Measurements from ENCODE around the gene HES5. TPM values are rescaled to one million over a fixed set of nuclear protein-coding genes. Genes with fewer than 3 reads are reported as not detected.

The HES5 gene
- total RNA-seq, 2 experiments from 2014 or later: not detected

DNA sequence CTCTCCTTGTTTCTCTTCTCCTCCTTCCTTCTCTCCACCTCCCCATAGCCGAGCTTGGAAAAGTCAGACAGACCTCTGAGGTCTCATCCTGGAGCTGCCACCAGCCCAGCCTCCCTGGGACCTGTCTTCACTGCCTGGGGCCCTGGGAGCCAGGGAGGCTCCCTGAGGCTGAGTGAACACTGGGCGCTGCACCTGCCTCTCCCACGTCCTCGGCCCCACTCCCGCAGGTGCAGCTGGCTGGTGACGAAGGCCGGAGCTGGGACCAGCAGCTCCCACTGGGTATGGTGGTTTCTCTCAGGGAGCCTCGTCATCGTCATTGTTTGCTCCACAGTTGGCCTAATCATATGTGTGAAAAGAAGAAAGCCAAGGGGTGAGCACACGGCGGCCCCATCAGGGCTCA lies 31.4 kb upstream of the HES5 start:
- no peaks in the 10 kb centered on the region for H3K36me3 ChIP-seq (ENCODE audit: insufficient read depth, low read length)

DNA sequence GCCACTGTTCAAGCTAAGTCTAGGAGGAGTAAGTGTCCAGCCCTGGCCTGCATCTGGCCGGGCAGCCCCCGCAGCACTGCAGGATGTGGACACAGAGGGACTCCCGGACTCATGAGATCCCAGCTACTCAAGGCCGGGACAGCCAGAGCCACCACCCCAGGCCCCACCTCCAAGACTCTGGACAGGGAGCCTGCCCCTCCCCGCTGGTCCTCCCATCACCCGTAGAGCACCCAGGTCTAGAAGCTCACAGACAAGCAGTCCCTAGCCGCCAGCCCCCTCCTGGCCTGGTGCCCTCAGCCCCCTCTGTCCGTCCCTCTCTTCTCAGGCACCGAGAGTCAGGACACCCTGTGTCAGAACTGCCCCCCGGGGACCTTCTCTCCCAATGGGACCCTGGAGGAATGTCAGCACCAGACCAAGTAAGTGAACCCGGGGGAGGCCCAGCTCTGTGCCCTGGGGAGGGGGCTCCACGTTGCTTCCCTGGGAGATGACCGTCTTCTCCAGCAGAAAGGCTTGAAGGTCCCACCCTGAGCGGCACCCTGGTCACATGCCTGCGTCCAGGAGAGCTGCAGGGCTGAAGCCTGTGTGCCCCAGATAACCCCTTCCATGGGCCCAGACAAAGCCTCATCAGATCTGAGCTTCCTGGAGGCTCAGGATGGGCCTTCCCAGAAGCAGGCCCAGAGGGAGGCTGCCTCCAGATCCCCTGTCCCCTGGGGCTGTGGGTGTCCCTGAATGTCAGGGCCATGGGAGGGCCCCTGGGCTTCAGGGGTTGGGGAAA lies 30.4 kb upstream of the HES5 start:
- no peaks in the 10 kb centered on the region for H3K36me3 ChIP-seq (ENCODE audit: insufficient read depth, low read length)
- no peaks in the 10 kb centered on the region for H4K20me1 ChIP-seq (ENCODE audit: insufficient read depth, low read length)
- POLR2A ChIA-PET: interaction anchor here (1.2 kb wide), 1 partner anchor 25 kb away, joined by 4 read pairs; no protein-coding TSS in a partner anchor
- no peak for DNase-seq (ENCODE audit: low spot score)
- H3K4me1 ChIP-seq (ENCODE audit: insufficient read depth, low read length, poor library complexity, severe bottlenecking): peaks cover 15% of the 10 kb centered on the region
- CTCF ChIA-PET (ENCODE audit: unreplicated experiment): no interaction called here
- H3K4me3 ChIP-seq (ENCODE audit: low read depth, low read length, poor library complexity, severe bottlenecking): no peak overlapping the region
- H3K79me2 ChIP-seq (ENCODE audit: insufficient read depth, low read depth, low read length): no peaks in the 10 kb centered on the region
- H3K9me3 ChIP-seq (ENCODE audit: low read length): no peaks in the 10 kb centered on the region
- no peaks in the 10 kb centered on the region for H3K9me2 ChIP-seq (ENCODE audit: insufficient read depth, low read length)
- H3K4me2 ChIP-seq (ENCODE audit: low read length): no peak overlapping the region
- intact Hi-C loops (cut with micrococcal nuclease; ENCODE audit: unreplicated experiment): no loop called here
- TF ChIP-seq EZH2phosphoT487 (IDR thresholded peaks at IDR 0.05; ENCODE audit: borderline replicate concordance, low read depth, low read length): no peak
- TF ChIP-seq, protein P1, sequence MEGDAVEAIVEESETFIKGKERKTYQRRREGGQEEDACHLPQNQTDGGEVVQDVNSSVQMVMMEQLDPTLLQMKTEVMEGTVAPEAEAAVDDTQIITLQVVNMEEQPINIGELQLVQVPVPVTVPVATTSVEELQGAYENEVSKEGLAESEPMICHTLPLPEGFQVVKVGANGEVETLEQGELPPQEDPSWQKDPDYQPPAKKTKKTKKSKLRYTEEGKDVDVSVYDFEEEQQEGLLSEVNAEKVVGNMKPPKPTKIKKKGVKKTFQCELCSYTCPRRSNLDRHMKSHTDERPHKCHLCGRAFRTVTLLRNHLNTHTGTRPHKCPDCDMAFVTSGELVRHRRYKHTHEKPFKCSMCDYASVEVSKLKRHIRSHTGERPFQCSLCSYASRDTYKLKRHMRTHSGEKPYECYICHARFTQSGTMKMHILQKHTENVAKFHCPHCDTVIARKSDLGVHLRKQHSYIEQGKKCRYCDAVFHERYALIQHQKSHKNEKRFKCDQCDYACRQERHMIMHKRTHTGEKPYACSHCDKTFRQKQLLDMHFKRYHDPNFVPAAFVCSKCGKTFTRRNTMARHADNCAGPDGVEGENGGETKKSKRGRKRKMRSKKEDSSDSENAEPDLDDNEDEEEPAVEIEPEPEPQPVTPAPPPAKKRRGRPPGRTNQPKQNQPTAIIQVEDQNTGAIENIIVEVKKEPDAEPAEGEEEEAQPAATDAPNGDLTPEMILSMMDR (conservative IDR thresholded peaks at IDR 0.05; ENCODE audit: low read length): no peak
- no peak overlapping the region for H2AFZ ChIP-seq (ENCODE audit: low read length)
- H3K27ac ChIP-seq (ENCODE audit: low read depth, low read length, poor library complexity, severe bottlenecking): no peak overlapping the region
- BruUV-seq (replicated peaks): no TSS peak

More for the DNA sequence above, 31.4 kb upstream of the HES5 start:
- Histone ChIP-seq H3K9me2 (ENCODE audit: insufficient read depth, low read length) (no peaks in the 10 kb centered on the region), H3K4me3 (ENCODE audit: low read depth, low read length, poor library complexity, severe bottlenecking) (no peak overlapping the region), H3K27ac (ENCODE audit: low read depth, low read length, poor library complexity, severe bottlenecking) (no peak overlapping the region), H2AFZ (ENCODE audit: low read length) (no peak overlapping the region), H3K4me2 (ENCODE audit: low read length) (no peak overlapping the region), H3K4me1 (ENCODE audit: insufficient read depth, low read length, poor library complexity, severe bottlenecking) (peaks cover 7% of the 10 kb centered on the region), H3K79me2 (ENCODE audit: insufficient read depth, low read depth, low read length) (no peaks in the 10 kb centered on the region), H3K9me3 (ENCODE audit: low read length) (no peaks in the 10 kb centered on the region), H4K20me1 (ENCODE audit: insufficient read depth, low read length) (no peaks in the 10 kb centered on the region)
- CTCF ChIA-PET (ENCODE audit: unreplicated experiment): no interaction called here
- DNase-seq (ENCODE audit: low spot score): no peak
- POLR2A ChIA-PET: interaction anchor here (1.2 kb wide), 1 partner anchor 24 kb away, joined by 4 read pairs; no protein-coding TSS in a partner anchor
- BruUV-seq (replicated peaks): no TSS peak
- TF ChIP-seq, protein P1 (conservative IDR thresholded peaks at IDR 0.05; ENCODE audit: low read length): no peak
- no peak for TF ChIP-seq EZH2phosphoT487 (IDR thresholded peaks at IDR 0.05; ENCODE audit: borderline replicate concordance, low read depth, low read length)
- intact Hi-C loops (cut with micrococcal nuclease; ENCODE audit: unreplicated experiment): no loop called here
